NK-92 (cell line): ENCODE measurements around the gene CDS2.

Source experiments
- DNase-seq: peaks from one replicate; lab custom pipeline; 2025; ENCODE audit not compliant: unreplicated experiment; lab: John Stamatoyannopoulos, UW

The CDS2 gene

DNA sequence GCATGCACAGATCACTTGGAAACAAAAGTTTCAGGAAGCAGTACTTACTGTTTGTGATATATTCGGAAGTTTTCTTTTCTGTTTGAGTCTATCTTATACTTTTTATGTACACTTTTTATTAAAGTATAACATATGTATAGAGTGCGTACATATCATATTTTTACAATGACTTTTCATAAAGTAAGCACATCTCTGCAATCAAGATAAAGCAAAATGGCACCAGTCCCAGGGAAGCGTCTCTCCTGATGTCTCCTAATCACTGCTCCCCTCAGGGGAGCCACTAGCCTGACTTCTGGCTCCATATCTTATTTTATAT, 26.3 kb downstream of the CDS2 start:
- DNase-seq: no peak

DNA sequence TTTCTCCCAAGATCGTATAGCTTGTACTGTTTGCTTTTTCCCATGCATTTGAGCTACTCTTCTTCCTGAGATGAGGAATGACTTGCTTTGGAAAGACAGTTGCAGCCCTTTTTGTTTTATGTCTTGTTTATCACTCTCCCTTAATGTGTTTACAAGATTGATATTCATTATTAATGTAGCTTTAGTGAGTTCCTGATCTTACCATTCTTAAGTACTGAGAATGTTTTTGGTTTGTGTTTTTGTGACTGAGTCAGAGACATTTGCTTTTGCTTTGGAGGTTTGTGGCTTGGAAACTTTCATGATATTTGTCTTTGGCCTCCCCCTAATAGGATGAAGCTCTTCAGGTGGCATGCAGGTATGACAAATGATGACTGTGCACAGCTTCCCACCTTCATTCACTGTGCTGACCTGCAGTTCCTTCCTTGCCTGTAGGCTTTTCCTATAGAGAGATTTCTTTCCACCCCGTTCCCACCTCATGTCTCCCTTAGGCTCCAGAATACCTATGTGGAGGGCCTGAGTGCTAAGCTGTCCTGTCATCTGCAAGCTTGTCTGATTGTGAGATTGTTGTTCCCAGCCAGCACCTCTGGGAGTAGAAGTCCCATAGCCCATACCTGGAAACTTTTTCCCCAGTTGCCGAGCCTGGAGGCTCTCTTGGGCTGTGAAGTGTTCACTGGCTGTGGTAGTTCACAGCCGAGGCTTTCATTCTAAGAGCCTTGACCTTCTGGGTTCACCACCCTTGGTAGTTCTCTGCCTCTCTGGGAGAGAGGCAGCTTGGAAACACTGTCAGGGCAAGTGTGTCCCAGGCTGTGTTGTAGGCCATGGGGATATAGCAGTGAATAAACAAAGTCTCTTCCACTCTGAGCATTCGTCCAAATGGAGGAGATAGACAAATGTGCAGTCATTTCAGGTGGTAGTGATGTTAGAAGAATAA, 27.1 kb downstream of the CDS2 start:
- DNase-seq: no peak

DNA sequence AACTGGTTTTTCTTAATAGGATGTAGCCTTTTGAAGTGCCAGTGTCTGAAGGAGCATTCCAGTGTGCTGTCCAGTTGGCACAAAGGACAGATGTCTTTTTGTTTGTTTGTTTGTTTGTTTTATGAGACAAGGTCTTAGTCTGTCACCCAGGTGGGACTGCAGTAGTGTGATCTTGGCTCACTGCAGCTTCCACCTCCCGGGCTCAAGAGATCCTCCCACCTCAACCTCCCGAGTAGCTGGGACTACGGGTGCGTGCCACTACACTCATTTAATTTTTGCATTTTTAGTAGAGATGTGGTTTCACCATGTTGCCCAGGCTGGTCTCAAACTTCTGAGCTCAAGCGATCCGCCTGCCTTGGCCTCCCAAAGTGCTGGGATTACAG, 27.7 kb downstream of the CDS2 start:
- no peak for DNase-seq

DNA sequence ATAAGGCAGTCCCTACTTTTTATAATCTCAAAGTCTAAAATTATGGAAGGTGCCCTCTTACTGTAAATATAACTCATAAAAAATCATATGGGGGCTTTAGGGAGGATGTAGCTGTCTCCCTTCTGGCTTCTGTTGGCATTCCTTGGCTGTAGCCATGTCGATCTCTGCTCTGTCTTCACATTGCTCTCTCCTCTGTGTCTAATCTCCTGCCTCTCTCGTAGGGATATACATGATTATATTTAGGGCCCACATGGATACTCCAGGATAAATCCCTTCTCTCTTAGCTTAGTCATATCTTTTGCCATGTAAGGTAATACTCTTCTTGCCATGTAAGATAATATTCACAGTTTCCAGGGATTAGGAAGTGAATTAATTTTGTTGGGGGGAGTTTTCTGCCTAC, 28.6 kb downstream of the CDS2 start:
- no peak for DNase-seq

DNA sequence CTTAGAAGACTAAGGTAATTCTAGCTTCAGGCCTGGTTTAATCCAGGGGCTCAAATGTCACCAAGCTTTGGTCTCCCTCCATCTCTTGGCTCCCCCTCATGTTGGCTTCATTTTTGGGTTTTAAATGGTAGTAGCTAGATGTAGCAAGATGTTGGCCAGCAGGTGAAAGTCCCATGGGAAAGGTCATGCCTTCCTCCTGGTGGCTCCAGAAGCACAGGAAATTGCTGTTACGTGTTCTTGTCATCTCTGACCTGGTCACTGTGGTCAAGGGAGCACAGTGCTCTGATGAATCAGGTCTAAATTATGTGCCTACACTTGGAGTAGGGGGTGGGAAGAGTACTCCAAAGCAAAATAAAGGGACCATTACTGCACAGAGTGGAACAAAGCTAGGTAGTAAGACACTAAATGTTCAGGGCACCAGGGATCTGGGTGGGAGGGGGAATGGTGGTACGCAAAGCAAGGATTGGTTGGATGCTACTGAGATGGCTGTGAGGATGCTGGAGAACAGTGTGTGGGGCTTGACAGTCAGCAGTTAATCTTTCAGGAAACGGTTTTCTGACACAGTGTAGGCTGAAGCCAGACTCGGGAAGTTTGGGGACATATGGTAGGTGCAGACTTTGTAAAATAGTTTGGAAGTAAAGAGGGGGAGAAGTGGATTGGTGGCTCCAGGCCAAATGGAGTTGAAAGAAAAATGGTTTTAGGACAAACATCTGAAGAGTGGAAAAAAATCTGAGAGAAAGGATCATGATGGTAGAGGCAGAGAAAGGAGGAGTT, 30.1 kb downstream of the CDS2 start:
- DNase-seq: no peak

DNA sequence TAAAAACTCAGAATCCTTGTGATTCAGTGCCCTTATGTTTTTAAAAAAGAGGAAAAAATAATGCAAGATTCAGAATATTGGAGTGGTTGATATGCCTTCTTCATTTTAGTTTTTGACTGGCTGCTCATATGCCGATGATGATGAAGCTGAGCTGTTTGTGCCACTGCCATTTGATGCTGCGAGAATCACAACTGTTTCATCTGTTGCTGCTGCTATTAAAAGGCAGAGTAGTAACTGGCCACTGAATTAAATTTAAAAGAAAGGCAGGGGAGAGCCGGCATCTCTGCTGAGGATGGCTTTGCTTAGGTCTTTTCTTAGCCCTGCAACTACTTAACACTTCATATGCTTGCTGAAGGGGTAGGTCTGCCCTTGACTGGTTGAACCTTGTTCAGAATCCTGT, 33.1 kb downstream of the CDS2 start:
- DNase-seq: no peak

DNA sequence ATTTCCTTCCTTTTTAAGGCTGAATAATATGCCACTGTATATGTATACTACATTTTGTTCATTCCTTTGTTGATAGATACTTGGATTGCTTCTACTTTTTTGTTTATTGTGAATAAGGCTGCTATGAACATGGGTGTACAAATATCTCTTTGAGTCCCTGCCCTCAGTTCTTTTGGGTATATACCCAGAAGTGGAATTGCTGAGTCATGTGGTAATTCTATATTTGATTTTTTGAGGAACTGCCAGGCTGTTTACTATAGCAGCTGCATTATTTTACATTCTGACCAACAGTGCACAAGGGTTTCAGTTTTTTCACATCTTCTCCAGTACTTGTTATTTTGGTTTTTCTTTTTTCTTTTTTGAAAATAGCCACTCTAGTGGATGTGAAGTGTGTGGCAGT, 34.1 kb downstream of the CDS2 start:
- no peak for DNase-seq

DNA sequence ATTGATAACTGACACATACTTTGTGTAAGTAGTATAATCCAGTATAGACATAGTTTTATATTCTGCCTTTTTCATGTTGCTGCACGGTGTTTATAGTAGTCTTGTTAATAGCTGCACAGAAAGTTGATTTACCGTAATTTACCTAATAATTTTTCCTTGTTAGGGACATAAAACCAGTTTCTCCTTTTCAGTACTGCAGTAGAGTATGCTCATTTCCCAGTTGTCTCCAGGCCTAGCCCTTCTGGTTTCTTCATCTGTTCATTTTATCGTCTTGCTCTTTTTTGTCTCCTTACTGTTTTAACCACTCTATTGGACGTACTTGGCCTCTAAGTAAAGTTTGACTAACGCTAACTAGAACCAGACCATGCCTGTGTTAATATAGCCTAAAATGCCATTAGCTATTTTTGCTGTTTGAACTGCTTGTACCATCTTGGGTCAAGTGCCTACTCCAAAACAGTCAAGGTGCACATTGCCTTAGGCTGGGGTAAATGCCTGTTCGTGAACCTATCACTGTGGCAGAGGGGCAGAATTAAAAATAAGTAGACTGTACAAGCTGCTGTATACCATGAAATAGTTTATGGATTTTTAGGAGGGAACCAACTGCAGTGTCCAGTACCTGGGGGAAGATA, 34.8 kb downstream of the CDS2 start:
- DNase-seq: no peak

DNA sequence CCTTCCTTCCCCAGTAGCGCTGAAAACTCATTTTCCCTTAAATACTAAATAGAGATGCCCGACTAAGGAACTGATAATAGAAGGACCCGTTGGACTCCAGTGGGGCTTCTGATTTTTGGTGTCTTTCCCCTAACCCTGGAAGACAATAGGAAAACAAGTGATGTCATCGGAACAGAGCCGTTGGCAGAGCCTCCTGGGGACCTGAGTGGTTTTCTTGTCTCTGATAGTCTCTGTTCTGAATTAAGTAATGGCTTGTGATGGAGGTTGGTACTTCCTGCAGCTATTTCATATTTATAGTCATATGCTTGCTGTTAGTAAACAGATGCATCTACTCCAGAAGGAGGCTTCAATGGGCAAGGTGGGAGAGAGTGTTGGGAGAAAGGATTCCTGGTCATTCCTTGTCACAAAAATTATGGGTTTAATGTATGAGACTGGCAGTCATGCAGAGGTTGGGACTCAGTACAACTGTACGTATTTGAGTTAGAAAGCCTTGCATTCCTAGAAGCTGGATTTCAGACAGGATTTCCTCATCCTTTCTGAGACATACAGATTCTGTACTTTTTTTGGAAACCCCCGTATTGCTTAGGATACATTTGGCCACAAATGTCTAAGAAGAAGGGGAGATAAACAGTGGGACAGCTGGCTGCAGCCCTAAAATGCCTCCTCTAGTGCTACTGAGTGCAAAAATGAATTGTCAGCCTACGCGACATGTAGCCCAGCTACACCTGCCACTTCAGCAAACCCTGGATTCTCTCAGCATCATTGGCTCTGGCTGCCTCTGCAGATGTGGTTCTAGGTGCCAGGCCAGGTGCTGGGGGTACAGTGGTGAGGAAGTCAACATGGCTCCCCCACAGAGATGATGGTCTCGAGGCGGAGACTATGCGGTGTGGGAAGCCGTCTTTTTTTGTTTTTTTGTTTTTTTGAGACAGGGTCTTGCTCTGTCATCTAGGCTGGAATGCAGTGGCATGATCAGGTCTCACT, 38.1 kb downstream of the CDS2 start:
- no peak for DNase-seq

DNA sequence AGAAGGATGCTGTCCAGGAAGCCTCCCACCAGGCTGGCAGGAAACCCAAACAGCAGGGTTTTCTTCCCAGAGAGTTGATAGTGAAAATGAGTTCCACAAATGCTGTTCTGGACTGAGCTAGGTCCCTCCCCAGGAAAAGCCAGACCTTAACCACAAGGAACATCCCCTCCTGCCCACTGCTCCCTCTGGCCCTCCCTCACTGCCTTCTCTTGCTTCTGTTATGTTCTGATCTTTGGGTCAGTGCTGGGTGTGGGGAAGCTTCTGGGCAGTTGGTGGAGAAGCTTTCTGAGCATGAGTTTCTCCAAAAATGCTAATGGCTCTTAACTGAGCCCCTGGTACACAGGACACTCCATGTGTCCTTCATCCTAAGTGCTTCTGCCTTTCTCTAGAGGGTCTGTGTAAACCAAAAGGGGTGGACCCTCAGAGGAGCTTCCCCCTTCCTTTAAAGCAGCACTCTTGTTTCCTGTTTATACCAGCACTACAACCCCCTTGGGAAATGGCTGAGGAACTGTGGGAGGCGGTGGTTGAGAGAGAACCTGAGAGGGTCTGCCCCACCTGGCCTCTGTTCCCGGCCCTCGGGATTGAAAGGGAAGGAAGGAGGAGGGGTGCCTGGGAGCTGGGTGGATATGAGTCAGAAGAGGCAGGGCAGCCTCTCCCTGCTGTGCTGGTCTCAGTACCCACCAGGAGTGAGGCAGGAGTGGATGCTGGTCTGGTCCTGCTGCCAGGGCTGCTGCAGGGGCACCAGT, 42.0 kb downstream of the CDS2 start:
- DNase-seq: no peak

DNA sequence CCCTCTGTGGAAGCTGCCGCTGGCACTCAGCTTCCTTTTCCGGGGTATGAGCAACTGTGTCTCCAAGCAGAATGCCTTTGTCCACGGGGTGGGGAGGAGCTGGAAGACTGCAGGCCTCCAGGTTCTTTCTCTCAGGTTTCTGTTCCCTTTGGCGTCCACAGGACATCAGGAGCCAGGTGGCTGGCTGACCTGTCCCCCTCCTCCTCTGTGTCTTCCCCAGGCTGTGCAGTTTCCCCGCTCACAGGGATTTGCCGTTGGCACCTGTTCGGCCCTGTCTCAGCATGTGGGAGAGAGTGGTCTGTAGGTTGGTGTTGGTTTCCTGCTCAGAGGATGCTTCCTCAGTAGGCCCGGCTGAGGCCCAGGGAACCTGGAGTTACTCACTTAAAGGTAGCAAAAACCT, 43.5 kb downstream of the CDS2 start:
- no peak for DNase-seq

DNA sequence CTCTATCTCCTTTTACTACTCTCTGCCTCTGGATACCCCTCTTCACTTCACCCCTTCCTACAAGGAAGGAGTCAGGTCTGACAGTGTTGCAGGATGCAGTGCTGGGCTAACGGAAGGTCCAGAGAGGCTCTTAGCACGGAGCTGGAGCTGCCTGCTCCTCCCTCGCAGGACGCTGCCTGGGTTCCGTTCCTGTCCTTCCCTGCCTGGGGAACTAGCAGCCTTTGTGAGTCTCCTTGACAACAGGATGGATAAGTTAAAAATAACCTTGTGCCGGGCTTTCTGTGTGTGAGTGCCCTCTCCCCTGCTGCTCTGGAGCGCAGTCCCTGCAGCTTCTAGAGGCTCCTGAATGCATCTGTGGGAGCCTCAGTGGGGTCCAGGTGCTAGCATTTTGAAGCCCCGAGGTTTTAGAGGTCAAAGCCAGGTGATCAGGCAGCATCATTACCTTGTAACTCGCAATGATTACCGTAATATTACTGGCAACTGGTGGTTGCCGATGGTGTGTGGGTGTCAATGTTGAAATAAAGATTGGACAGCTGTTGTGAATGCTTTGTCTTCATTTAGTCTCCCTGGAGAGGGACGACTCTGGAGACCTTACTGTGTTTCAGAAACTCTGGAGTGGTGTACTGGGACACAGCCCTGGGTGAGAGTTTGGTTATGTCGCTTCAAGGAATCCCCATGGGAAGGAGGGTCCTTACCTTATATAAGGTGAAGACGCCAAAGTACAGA, 44.4 kb downstream of the CDS2 start:
- no peak for DNase-seq

DNA sequence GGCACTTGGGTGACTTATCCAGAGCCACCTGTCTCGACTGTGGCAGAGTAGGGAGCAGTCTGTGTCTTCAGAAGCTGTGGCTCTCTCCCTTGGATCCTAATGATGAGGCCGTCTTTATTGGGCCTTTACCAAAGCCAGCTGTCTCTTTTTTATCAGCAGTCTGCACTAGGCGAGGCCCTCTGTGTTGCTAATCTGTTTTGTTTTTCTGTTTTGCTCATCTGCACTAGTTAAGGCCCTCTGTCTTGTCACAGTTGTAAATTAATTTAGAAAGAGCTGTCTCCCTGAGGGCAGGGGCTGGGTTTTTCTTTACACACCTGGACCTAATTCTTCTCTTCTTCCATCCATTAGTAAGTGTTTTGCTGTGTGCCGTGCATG, 45.0 kb downstream of the CDS2 start:
- no peak for DNase-seq

DNA sequence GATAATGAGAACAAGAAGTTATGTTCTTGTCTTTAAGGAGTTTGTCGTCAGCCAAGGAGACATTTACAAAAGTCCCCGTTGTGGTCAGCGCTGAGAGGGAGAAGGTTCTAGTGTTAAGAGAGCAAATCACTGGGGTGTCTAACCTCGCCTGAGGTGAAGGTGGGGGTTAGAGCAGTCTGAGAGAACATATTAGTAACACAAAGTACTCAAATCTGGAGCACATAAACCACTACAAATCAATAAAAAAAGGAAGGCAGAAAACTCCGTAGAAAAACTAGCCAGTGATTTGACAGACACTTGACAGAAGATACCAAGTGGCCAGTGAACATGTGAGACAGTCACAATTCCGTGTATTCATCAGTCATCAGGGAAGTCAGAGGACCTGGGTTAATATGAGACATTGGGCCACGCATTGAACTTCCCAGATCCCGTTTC, 45.4 kb downstream of the CDS2 start:
- no peak for DNase-seq

DNA sequence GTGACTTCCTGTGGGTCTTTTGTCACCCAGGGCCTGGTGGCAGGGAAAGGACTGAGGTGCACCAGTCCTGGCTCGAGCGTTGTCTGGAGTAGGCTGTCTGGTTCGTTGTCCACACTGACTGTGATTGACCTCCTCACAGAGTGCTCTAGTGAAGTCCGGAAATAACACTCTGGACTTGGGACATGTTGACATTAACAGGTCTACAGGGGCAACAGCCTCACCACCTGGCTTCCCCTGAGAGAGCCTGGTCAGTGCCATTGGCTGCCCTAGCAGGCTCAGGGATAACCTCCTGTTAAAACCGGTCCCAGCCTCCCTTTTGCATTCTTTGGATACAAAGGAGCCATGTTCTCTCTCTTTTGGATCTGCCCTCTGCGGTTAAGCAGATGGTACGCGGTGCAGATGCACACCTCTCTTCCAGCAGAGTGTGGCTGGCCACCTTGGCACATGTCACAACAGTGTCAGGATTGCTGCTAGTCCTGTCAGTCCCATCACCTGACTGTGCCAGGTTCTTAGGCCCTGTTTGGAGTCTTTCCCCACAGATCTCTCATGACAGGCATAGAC, 46.2 kb downstream of the CDS2 start:
- no peak for DNase-seq

DNA sequence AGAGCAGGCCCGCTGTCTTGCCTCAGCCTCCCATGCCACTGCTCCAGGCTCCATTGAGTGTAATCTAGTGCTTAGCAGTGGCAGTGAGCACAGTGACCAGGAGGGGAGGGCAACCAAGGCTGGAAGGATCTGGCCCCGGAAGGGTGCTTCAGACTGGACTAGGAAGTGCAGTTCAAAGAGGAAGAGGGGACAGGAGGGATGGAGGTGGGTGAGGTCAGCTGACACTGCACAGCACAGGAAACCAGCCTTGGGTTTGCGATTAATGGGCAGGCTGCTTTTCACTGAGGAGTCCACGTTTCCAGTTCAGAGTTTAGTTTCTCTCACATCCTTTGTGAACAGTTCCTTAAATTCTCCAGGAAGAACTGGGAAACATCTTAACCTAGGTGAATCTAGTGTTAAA, 46.9 kb downstream of the CDS2 start:
- no peak for DNase-seq

DNA sequence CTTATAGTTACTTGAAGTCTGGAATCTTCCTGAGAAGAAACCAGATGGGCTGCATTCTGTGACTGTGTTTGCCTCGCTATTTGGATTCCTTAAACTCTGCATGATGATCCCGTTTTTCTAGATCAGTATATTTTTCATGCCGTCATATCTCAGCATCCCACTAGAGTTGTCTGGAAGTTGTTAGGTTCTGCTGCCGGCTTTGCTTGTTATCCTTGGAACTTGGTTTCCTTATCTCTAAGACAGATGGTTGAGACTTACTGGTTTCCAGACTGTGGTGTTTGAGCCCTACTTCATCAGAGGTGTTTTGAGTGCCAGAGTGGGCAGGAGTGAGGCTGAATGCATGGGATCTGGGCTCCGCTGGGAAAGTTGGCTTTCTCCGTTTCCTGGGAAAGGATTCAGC, 50.3 kb downstream of the CDS2 start:
- DNase-seq: no peak

DNA sequence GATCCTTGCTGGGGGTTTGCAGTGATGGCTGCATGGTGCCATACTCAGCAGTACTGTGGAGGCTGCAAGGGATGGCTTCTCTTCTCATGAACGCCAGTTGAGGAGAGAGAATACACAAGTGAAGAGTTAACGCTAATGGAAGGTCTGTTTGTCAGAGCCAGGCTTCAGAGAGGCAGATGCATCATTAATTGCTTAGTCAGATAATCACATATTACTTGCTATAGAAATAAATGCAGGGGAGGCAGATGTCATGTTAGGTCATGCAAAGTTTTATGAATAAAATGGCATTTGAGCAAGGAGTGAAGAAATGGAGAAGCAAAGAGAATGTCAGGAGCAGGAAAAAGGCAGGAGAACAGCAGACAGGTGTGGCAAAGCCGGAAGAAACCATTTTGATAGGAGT, 51.2 kb downstream of the CDS2 start:
- DNase-seq: no peak

DNA sequence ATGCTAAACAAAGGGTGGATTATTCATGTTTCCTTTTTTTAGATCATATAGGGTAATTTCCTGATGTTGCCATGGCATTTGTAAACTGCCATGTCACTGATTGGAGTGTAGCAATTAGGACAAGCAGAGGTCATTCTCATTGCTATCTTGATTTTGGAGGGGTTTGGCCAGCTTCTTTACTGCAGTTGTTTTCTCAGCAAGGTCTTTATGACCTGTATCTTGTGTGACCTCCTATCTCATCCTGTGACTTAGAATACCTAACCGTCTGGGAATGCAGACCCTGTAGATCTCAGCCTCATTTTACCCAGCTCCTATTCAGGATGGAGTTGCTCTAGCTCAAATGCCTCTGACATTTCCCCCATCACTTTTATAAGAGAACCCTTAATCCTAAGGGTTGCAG, 53.6 kb downstream of the CDS2 start:
- no peak for DNase-seq
